Subcutaneous adipose tissue (tissue), 4 donors: Measurements from ENCODE around the gene DNMT1. TPM values are rescaled to one million over a fixed set of nuclear protein-coding genes. Genes with fewer than 3 reads are reported as not detected.

Source experiments
- CTCF ChIP-seq: fragments of 450-650 bp; IDR thresholded peaks from one replicate; pipeline ENCODE4 v1.5.1; 2016; ENCODE audit warnings: low read depth, mild to moderate bottlenecking, control low read depth, antibody characterized with exemption, moderate library complexity
- total RNA-seq, 4 donors: library from RNA; depleted of rRNA; stranded (reverse); fragments of >200 nt; gene quantifications; one replicate each; pipeline ENCODE4 v1.1.0, GENCODE V29; 2016

The DNMT1 gene
- total RNA-seq, 4 donors from 2014 or later: 25.5 to 60.7 (median 41.5) TPM

GRCh38 chr19:10137751-10138682 is 56.7 kb downstream of the DNMT1 start:
- no peak for TF ChIP-seq CTCF

DNA sequence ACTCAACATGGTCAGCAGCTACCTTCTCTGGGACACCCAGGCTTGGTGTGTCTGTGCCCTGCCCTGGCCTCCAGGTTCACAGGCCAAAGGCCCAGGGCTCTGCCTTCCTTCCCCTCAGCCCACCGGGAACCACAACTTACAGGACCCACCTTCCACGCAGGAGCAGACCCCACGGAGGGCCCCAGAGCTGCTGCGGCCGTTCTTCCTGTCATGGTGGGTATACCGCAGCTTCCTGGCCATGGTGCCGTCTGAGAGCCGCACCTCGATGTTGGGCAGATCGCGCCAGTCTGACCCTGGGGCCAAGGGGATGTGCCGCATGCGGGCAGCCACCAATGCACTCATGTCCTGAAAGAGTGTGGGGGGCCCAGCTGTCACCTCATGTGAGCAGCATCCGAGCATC is 57.8 kb downstream of the DNMT1 start:
- TF ChIP-seq CTCF: no peak

DNA sequence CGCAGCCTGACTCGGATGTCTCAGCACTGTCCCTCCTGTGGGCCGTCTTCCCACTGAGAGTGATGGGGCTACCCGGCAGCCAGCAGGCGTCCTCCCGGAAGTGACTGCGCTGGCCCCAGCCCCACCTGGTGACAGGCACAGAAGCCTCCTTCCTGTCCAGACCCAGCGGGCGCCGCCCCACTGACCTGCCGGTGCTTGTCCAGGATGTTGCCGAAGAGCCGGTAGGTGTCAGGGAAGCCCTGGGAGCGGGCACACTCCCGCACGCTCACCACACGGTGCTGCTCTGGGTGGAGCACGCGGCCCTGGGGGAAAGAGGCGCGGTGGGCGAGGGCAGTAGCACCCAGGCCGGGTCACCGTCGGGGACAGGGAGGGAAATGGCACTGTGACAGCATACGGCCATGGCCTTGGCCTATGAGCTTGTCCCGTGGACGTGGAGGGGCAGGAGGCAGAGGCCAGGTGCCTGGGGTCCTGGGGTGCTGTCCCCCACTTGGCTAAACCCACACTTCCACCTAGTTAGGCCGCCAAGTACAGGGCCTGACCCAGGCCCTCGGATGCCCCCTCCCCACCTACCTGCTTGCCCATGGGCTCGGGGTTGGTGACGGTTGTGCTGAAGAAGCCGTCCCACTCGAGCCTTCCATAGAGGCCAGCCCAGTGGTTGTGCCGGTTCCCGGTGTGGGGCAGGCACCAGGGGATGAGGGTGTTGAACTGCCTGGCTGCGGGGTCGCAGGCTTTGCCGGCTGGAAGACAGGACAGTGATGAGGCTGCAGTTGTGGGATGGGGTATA is 59.0 kb downstream of the DNMT1 start:
- TF ChIP-seq CTCF: no peak

- no peak for TF ChIP-seq CTCF
These were observed 60.7 kb downstream of the DNMT1 start for GRCh38 chr19:10134040-10134439.

- TF ChIP-seq CTCF: no peak
These were observed 61.2 kb downstream of the DNMT1 start for GRCh38 chr19:10133596-10133995.

- TF ChIP-seq CTCF: no peak
These were observed 61.8 kb downstream of the DNMT1 start for GRCh38 chr19:10132905-10133304.

DNA sequence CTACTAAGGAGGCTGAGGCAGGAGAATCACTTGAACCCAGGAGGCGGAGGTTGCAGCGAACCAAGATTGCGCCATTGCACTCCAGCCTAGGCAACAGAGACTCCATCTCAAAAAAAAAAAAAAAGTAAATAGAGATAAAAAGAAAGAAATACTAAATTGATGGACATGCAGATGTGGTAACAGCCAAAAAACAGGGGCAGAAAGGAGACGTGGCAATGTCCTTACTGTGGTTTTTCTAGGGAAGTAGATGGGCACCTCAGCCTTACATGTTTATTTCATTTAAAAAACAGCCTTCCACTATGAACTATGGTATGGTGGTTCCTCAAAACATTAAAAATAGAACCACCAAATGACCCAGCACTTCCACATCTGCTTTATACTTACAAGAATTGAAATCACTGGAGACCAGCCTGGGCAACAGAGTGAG is 68.5 kb downstream of the DNMT1 start:
- no peak for TF ChIP-seq CTCF
